SK-N-SH (cell line): ENCODE results near the gene GPN1. TPM values are rescaled to one million over a fixed set of nuclear protein-coding genes. Genes with fewer than 3 reads are reported as not detected.

Source experiments
- EZH2phosphoT487 ChIP-seq: fragments of 200-600 bp; sonication (generic); IDR thresholded peaks from 2 replicates; pipeline ENCODE4 v1.6.1; 2017; ENCODE audit warnings: low read depth, mixed run types, mild to moderate bottlenecking, antibody characterized with exemption, moderate library complexity, borderline replicate concordance
- JUND ChIP-seq: IDR thresholded peaks from 2 replicates; pipeline ENCODE4 v1.4.0; 2012
- RAD21 ChIP-seq: IDR thresholded peaks from 2 replicates; pipeline ENCODE4 v1.6.1; 2012; ENCODE audit warnings: mild to moderate bottlenecking, low read length
- RFX5 ChIP-seq: IDR thresholded peaks from 2 replicates; pipeline ENCODE4 v1.6.1; 2012; ENCODE audit warnings: mild to moderate bottlenecking, improper control_type of control experiment, low read length
- SIN3A ChIP-seq: IDR thresholded peaks from 2 replicates; pipeline ENCODE4 v1.6.1; 2012; ENCODE audit warnings: low read depth, mild to moderate bottlenecking, low read length, moderate library complexity, borderline replicate concordance
- SMC3 ChIP-seq: IDR thresholded peaks from 2 replicates; pipeline ENCODE4 v1.6.1; 2012; ENCODE audit warnings: low read depth, low read length, improper control_type of control experiment
- polyA plus RNA-seq, 3 experiments: library from polyadenylated mRNA; depleted of rRNA; stranded (reverse); fragments of >200 nt; gene quantifications; 2 replicates each; pipeline ENCODE4 v1.2.3, GENCODE V29; 2012
- TF ChIP-seq, protein P1 (sequence below): IDR thresholded peaks from 2 replicates; pipeline ENCODE4 v1.6.1; 2012; ENCODE audit warnings: mild to moderate bottlenecking, low read depth, low read length, moderate library complexity
- TF ChIP-seq, protein P2 (sequence below): IDR thresholded peaks from 2 replicates; pipeline ENCODE4 v1.4.0; 2012; ENCODE audit warnings: low read depth, borderline replicate concordance
- TF ChIP-seq, protein P3 (sequence below): fragments of 200-600 bp; sonication (generic); IDR thresholded peaks from 2 replicates; pipeline ENCODE4 v1.6.1; 2017; ENCODE audit warnings: antibody characterized with exemption, mild to moderate bottlenecking, moderate library complexity
- TF ChIP-seq, protein P4 (sequence below): fragments of 150-350 bp; IDR thresholded peaks from 2 replicates; pipeline ENCODE4 v1.6.1; 2016; ENCODE audit warnings: mild to moderate bottlenecking, low read depth, low read length

Gene GPN1
- polyA plus RNA-seq, 1 of the 3 experiments (the other 2 are of a cell fraction) = 74.0 TPM

DNA sequence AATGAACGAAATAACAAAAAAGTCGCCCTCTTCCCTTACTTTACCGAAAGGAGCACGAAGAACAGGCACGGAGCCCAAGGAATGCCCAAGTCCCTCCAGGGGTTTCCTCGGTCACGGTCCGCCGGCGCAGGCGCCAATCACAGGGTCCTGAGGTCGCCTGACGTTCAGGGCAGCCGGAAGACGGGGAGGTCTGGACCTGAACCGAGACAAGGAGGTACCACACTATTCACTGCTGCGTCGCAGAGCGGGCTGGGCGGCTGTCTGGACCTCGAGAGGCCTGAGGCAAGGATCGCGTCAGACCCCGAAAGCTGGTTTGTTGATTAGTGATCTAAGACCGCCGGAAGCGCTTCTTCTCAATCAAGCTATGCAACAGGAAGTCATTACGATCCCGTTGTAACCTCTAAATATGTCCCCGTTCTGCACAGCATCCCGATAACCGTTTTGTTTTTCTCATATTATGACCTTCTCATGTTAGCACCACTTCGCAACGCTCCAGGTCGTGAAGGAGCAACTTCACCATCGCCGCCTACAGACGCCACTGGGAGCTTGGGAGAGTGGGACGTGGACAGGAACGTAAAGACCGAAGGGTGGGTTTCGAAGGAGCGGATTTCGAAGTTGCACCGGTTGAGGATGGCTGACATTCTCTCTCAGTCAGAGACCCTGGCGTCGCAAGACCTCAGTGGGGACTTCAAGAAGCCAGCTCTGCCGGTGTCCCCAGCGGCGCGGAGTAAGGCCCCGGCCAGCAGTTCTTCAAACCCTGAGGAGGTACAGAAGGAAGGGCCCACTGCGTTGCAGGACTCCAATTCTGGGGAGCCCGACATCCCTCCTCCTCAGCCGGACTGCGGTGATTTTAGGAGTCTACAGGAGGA lies 34.7 kb downstream of the GPN1 start, which contains the start of the genes SLC4A1AP and SUPT7L (continued):
- TF ChIP-seq EZH2phosphoT487 (no peak), JUND (no peak), RFX5 (0 out of 2 replicates have a peak, but pooled peaks have one; percentile 12), SIN3A (peak; percentile 72; the same call in 1 of the 2 replicates), SMC3 (no peak), RAD21 (no peak)
- TF ChIP-seq, protein P1, sequence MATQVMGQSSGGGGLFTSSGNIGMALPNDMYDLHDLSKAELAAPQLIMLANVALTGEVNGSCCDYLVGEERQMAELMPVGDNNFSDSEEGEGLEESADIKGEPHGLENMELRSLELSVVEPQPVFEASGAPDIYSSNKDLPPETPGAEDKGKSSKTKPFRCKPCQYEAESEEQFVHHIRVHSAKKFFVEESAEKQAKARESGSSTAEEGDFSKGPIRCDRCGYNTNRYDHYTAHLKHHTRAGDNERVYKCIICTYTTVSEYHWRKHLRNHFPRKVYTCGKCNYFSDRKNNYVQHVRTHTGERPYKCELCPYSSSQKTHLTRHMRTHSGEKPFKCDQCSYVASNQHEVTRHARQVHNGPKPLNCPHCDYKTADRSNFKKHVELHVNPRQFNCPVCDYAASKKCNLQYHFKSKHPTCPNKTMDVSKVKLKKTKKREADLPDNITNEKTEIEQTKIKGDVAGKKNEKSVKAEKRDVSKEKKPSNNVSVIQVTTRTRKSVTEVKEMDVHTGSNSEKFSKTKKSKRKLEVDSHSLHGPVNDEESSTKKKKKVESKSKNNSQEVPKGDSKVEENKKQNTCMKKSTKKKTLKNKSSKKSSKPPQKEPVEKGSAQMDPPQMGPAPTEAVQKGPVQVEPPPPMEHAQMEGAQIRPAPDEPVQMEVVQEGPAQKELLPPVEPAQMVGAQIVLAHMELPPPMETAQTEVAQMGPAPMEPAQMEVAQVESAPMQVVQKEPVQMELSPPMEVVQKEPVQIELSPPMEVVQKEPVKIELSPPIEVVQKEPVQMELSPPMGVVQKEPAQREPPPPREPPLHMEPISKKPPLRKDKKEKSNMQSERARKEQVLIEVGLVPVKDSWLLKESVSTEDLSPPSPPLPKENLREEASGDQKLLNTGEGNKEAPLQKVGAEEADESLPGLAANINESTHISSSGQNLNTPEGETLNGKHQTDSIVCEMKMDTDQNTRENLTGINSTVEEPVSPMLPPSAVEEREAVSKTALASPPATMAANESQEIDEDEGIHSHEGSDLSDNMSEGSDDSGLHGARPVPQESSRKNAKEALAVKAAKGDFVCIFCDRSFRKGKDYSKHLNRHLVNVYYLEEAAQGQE = peak; percentile 76
- TF ChIP-seq, protein P2, sequence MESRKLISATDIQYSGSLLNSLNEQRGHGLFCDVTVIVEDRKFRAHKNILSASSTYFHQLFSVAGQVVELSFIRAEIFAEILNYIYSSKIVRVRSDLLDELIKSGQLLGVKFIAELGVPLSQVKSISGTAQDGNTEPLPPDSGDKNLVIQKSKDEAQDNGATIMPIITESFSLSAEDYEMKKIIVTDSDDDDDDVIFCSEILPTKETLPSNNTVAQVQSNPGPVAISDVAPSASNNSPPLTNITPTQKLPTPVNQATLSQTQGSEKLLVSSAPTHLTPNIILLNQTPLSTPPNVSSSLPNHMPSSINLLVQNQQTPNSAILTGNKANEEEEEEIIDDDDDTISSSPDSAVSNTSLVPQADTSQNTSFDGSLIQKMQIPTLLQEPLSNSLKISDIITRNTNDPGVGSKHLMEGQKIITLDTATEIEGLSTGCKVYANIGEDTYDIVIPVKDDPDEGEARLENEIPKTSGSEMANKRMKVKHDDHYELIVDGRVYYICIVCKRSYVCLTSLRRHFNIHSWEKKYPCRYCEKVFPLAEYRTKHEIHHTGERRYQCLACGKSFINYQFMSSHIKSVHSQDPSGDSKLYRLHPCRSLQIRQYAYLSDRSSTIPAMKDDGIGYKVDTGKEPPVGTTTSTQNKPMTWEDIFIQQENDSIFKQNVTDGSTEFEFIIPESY = no peak
- TF ChIP-seq, protein P3, sequence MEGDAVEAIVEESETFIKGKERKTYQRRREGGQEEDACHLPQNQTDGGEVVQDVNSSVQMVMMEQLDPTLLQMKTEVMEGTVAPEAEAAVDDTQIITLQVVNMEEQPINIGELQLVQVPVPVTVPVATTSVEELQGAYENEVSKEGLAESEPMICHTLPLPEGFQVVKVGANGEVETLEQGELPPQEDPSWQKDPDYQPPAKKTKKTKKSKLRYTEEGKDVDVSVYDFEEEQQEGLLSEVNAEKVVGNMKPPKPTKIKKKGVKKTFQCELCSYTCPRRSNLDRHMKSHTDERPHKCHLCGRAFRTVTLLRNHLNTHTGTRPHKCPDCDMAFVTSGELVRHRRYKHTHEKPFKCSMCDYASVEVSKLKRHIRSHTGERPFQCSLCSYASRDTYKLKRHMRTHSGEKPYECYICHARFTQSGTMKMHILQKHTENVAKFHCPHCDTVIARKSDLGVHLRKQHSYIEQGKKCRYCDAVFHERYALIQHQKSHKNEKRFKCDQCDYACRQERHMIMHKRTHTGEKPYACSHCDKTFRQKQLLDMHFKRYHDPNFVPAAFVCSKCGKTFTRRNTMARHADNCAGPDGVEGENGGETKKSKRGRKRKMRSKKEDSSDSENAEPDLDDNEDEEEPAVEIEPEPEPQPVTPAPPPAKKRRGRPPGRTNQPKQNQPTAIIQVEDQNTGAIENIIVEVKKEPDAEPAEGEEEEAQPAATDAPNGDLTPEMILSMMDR = no peak
- TF ChIP-seq, protein P4, sequence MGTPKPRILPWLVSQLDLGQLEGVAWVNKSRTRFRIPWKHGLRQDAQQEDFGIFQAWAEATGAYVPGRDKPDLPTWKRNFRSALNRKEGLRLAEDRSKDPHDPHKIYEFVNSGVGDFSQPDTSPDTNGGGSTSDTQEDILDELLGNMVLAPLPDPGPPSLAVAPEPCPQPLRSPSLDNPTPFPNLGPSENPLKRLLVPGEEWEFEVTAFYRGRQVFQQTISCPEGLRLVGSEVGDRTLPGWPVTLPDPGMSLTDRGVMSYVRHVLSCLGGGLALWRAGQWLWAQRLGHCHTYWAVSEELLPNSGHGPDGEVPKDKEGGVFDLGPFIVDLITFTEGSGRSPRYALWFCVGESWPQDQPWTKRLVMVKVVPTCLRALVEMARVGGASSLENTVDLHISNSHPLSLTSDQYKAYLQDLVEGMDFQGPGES = peak; percentile 27; the same call in 1 of the 2 replicates
